HCT116 (cell line): Measurements from ENCODE around the gene B4GALNT4. TPM values are rescaled to one million over a fixed set of nuclear protein-coding genes. Genes with fewer than 3 reads are reported as not detected.

Experiments
- ATAC-seq: fragments of 200-7000 bp; cut with Tn5 transposase; 2 replicates; pipeline ENCODE4 v1.9.1; 2020; ENCODE audit warnings: mild to moderate bottlenecking, moderate library complexity
- BruUV-seq: library from RNA; stranded (reverse); fragments of 400-500 nt; replicated peaks from 2 replicates; lab custom pipeline; 2021; lab: Mats Ljungman, UMichigan
- CTCF ChIA-PET: fragments of 300-600 bp; sonication (Branson Sonifier 250); formaldehyde crosslinking; loops from one replicate; lab custom pipeline; 2021; ENCODE audit warnings: antibody characterized with exemption; lab: Charles Lee
- POLR2A ChIA-PET: fragments of 300-600, 350-600 bp; sonication (Branson Sonifier 250); formaldehyde crosslinking; loops from one replicate; lab custom pipeline; 2021; ENCODE audit warnings: antibody characterized with exemption; lab: Charles Lee
- RAD21 ChIA-PET, 2 experiments: fragments of 300-600 bp; sonication (Branson Sonifier 250); formaldehyde crosslinking; loops; one replicate each; lab custom pipeline; 2023; ENCODE audit warnings: low total read pairs in 2 of 2; ENCODE audit not compliant: uncharacterized antibody in 2 of 2, unreplicated experiment in 2 of 2, low non-redundant PET in 1 of 2; lab: Charles Lee
- DNase-seq: peaks from one replicate; pipeline ENCODE4 v3.0.0-alpha.2; 2010; ENCODE audit warnings: low read depth, low spot score
- H2AFZ ChIP-seq: fragments of 200-600 bp; shearing (Covaris generic), sonication (generic); 2 replicates; pipeline ENCODE4 v1.6.1; 2017; ENCODE audit warnings: low read depth, mixed run types, mixed read lengths, antibody characterized with exemption, low read length; ENCODE audit not compliant: poor library complexity, severe bottlenecking
- H3K27ac ChIP-seq: 2 replicates; pipeline ENCODE4 v1.5.1; 2012; ENCODE audit warnings: low read depth, low read length
- H3K27me3 ChIP-seq: fragments of 200-600 bp; sonication (generic); 2 replicates; pipeline ENCODE4 v1.6.1; 2016; ENCODE audit warnings: mixed run types, low read length, mixed read lengths; ENCODE audit not compliant: insufficient read depth
- H3K36me3 ChIP-seq, 2 experiments: fragments of 200-500 bp in 1 of 2; fragments of 200-600 bp in 1 of 2; sonication (Bioruptor generic) in 1 of 2; sonication (generic) in 1 of 2; 2 replicates each; pipeline versions ENCODE4 v1.5.1 to v1.6.1; 2014 to 2016; ENCODE audit warnings: low read length in 2 of 2, inconsistent platforms in 1 of 2, mixed read lengths in 1 of 2, mixed run types in 1 of 2; ENCODE audit not compliant: insufficient read depth in 2 of 2, control insufficient read depth in 1 of 2
- H3K4me1 ChIP-seq, 2 experiments: fragments of 200-600 bp in 1 of 2; sonication (generic) in 1 of 2; 2 replicates each; pipeline versions ENCODE4 v1.5.1 to v1.6.1; 2012 to 2017; ENCODE audit warnings: low read length in 2 of 2, inconsistent platforms in 1 of 2, mild to moderate bottlenecking in 1 of 2, mixed read lengths in 1 of 2, mixed run types in 1 of 2, moderate library complexity in 1 of 2; ENCODE audit not compliant: insufficient read depth in 2 of 2, control insufficient read depth in 1 of 2
- H3K4me2 ChIP-seq: fragments of 200-600 bp; sonication (generic); 2 replicates; pipeline ENCODE4 v1.6.1; 2017; ENCODE audit warnings: mixed run types, low read length, mixed read lengths
- H3K4me3 ChIP-seq, 2 experiments: fragments of 200-600 bp in 1 of 2; sonication (generic) in 1 of 2; replicated peaks in 1 of 2; 2 replicates each; pipeline ENCODE4 v1.5.1; 2011 to 2016; ENCODE audit warnings: low read length in 2 of 2, control low read depth in 1 of 2, low read depth in 1 of 2, mild to moderate bottlenecking in 1 of 2, mixed read lengths in 1 of 2, mixed run types in 1 of 2
- H3K79me2 ChIP-seq: fragments of 200-600 bp; sonication (generic); 2 replicates; pipeline ENCODE4 v1.6.1; 2017; ENCODE audit warnings: mild to moderate bottlenecking, mixed run types, low read length, moderate library complexity, mixed read lengths; ENCODE audit not compliant: insufficient read depth
- H3K9ac ChIP-seq: fragments of 200-600 bp; sonication (generic); 2 replicates; pipeline ENCODE4 v1.6.1; 2016; ENCODE audit warnings: low read length, mixed read lengths
- H3K9me2 ChIP-seq: fragments of 200-600 bp; sonication (generic), shearing (Covaris generic); 2 replicates; pipeline ENCODE4 v1.6.1; 2017; ENCODE audit warnings: mixed run types, mild to moderate bottlenecking, moderate library complexity; ENCODE audit not compliant: insufficient read depth
- H3K9me3 ChIP-seq, 2 experiments: fragments of 200-500 bp in 1 of 2; fragments of 200-600 bp in 1 of 2; sonication (Bioruptor generic) in 1 of 2; sonication (generic) in 1 of 2; 2 replicates each; pipeline ENCODE4 v1.6.1; 2014 to 2017; ENCODE audit warnings: low read length in 2 of 2, mixed read lengths in 2 of 2, inconsistent platforms in 1 of 2, low read depth in 1 of 2, mild to moderate bottlenecking in 1 of 2, mixed run types in 1 of 2, moderate library complexity in 1 of 2; ENCODE audit not compliant: control insufficient read depth in 1 of 2, insufficient read depth in 1 of 2
- H4K20me1 ChIP-seq: fragments of 200-600 bp; sonication (generic), shearing (Covaris generic); 2 replicates; pipeline ENCODE4 v1.6.1; 2017; ENCODE audit warnings: mixed run types, mild to moderate bottlenecking, moderate library complexity; ENCODE audit not compliant: insufficient read depth
- ELF1 ChIP-seq: IDR thresholded peaks from 2 replicates; pipeline ENCODE4 v1.6.1; 2012; ENCODE audit warnings: low read depth, borderline replicate concordance
- EZH2 ChIP-seq: fragments of 200-600 bp; sonication (generic); IDR thresholded peaks from 2 replicates; pipeline ENCODE4 v1.6.1; 2017; ENCODE audit warnings: antibody characterized with exemption, mixed run types
- EZH2phosphoT487 ChIP-seq: fragments of 200-600 bp; IDR thresholded peaks from 2 replicates; pipeline ENCODE4 v1.6.1; 2018; ENCODE audit warnings: antibody characterized with exemption, borderline replicate concordance
- RAD21 ChIP-seq: IDR thresholded peaks from 2 replicates; pipeline ENCODE4 v1.6.1; 2012; ENCODE audit warnings: low read depth, mild to moderate bottlenecking
- SRF ChIP-seq: IDR thresholded peaks from 2 replicates; pipeline ENCODE4 v1.6.1; 2012; ENCODE audit warnings: low read depth
- ZFX ChIP-seq: fragments of 450-650 bp; IDR thresholded peaks from 2 replicates; pipeline ENCODE4 v1.6.1; 2017
- intact Hi-C: fragments of 100-400 bp; cut with micrococcal nuclease; formaldehyde crosslinking; loops from 2 replicates; pipeline ENCODE4 v1.10.0; 2022
- total RNA-seq: library from RNA; stranded (reverse); gene quantifications from one replicate; pipeline ENCODE4 v1.2.1, GENCODE V29; 2021; ENCODE audit not compliant: unreplicated experiment
- TF ChIP-seq, protein P1 (sequence below): IDR thresholded peaks from 2 replicates; pipeline ENCODE4 v1.6.1; 2012
- TF ChIP-seq, protein P2 (sequence below): IDR thresholded peaks from 2 replicates; pipeline ENCODE4 v1.6.1; 2011; ENCODE audit warnings: mild to moderate bottlenecking, low read length, moderate library complexity; ENCODE audit not compliant: insufficient replicate concordance; ENCODE audit errors: extremely low read depth

The B4GALNT4 gene
- total RNA-seq, 1 experiment from 2014 or later = 54.3 TPM

DNA sequence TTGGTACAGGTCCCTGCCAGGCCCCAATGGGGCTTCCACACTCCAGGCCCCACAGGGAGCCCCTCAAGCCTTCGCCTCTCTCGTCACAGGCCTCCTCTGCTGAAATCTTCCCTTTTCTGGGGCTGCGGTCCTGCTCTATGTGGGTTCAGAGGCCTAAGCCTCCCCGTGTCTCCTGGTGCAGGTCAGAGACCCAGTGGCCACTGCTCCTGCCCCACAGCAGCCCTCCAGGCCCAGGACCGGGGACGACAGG, 42.8 kb upstream of the B4GALNT4 start:
- intact Hi-C loops = no loop called here
- Histone ChIP-seq H3K4me3 (no peak overlapping the region), H3K36me3 (no peaks in the 10 kb centered on the region), H3K9me3 (no peaks in the 10 kb centered on the region), H3K9me2 (no peaks in the 10 kb centered on the region), H3K27ac (no peak overlapping the region), H3K27me3 (no peaks in the 10 kb centered on the region), H3K4me2 (no peak overlapping the region), H3K79me2 (no peaks in the 10 kb centered on the region), H4K20me1 (no peaks in the 10 kb centered on the region), H3K4me1 (peaks cover 0 to 7% of the 10 kb centered on the region in 2 experiments; a peak in 2 of 4 replicates), H2AFZ (no peak overlapping the region), H3K9ac (no peak overlapping the region)
- ATAC-seq (no peak), DNase-seq (no peak)
- ChIA-PET POLR2A (no interaction called here), CTCF (no interaction called here), RAD21 (no interaction called here)
- TF ChIP-seq ELF1 (no peak), EZH2 (no peak), RAD21 (no peak), ZFX (no peak), SRF (no peak), EZH2phosphoT487 (no peak)
- TF ChIP-seq, protein P1, sequence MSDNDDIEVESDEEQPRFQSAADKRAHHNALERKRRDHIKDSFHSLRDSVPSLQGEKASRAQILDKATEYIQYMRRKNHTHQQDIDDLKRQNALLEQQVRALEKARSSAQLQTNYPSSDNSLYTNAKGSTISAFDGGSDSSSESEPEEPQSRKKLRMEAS = no peak
- TF ChIP-seq, protein P2, sequence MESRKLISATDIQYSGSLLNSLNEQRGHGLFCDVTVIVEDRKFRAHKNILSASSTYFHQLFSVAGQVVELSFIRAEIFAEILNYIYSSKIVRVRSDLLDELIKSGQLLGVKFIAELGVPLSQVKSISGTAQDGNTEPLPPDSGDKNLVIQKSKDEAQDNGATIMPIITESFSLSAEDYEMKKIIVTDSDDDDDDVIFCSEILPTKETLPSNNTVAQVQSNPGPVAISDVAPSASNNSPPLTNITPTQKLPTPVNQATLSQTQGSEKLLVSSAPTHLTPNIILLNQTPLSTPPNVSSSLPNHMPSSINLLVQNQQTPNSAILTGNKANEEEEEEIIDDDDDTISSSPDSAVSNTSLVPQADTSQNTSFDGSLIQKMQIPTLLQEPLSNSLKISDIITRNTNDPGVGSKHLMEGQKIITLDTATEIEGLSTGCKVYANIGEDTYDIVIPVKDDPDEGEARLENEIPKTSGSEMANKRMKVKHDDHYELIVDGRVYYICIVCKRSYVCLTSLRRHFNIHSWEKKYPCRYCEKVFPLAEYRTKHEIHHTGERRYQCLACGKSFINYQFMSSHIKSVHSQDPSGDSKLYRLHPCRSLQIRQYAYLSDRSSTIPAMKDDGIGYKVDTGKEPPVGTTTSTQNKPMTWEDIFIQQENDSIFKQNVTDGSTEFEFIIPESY = no peak
- BruUV-seq = no TSS peak
